Pancreas (tissue), 10 donors: Measurements from ENCODE around the gene PNPLA8. TPM values are rescaled to one million over a fixed set of nuclear protein-coding genes. Genes with fewer than 3 reads are reported as not detected.

Source experiments
- ATAC-seq, 4 donors: fragments of 200-7000 bp; cut with Tn5 transposase; one replicate each; pipeline versions ENCODE4 v1.8.0 to v1.9.1; 2020; ENCODE audit warnings: mild to moderate bottlenecking in 4 of 4, moderate library complexity in 4 of 4
- DNase-seq, 6 donors: peaks; one replicate each; pipeline ENCODE4 v3.0.0-alpha.2; 2020
- FAIRE-seq: peaks from 2 replicates; lab custom pipeline; 2012; peaks lifted over from hg19 to GRCh38; lab: Jason Lieb, UNC
- H3K27ac ChIP-seq, 4 donors: fragments of 200-600 bp; sonication (generic); 1 replicate in 3 of 4; 2 replicates in 1 of 4; pipeline versions ENCODE4 v1.5.0 to v1.8.0; 2020
- H3K27me3 ChIP-seq, 4 donors: fragments of 200-600 bp; one replicate each; pipeline ENCODE4 v1.8.0; 2021
- H3K36me3 ChIP-seq, 3 donors: fragments of 200-600 bp; sonication (generic) in 1 of 3; one replicate each; pipeline versions ENCODE4 v1.5.0 to v1.8.0; 2020 to 2021
- H3K4me1 ChIP-seq, 3 donors: fragments of 200-600 bp; one replicate each; pipeline ENCODE4 v1.8.0; 2021
- H3K4me3 ChIP-seq, 4 donors: fragments of 200-600 bp; sonication (generic) in 2 of 4; one replicate each; pipeline versions ENCODE4 v1.5.0 to v1.8.0; 2020 to 2021
- H3K9me3 ChIP-seq, 4 donors: fragments of 200-600 bp; one replicate each; pipeline ENCODE4 v1.8.0; 2021
- CTCF ChIP-seq, 4 donors: fragments of 200-600 bp; sonication (generic) in 3 of 4; IDR thresholded peaks; one replicate each; pipeline versions ENCODE4 v1.5.0 to v1.8.0; 2021; ENCODE audit warnings: antibody characterized with exemption in 4 of 4
- WGBS, 2 donors: extraction: QIAGEN DNeasy Blood & Tissue Kit; methylation state at CpG; one replicate each; pipeline ENCODE4 v1.1.7; 2013; 5-methylcytosine and 5-hydroxymethylcytosine counted together
- intact Hi-C, 3 donors: fragments of 100-400 bp; cut with DNase I; formaldehyde crosslinking; loops; one replicate each; pipeline versions ENCODE4 v1.11.1 to v1.14.2; 2022
- polyA plus RNA-seq, 2 donors: library from polyadenylated mRNA; stranded (reverse); fragments of 200-250 nt; gene quantifications; one replicate each; pipeline ENCODE4 v1.2.3, GENCODE V29; 2013
- total RNA-seq, 6 donors: library from RNA; stranded (reverse); fragmentation: NEBNext Ultra II Directional in 4 of 6; extraction: Animal tissue kit (Norgen Biotek cat#: 25700) in 4 of 6; gene quantifications; one replicate each; pipeline versions ENCODE4 v1.2.1 to v1.2.4, GENCODE V29; 2021 to 2023
- donor health status: healthy with polysubstance abuse.
- donor health status: DM: no; HTN: no; CAD: no; lungs with moderate emphysema.
- donor health status: DM: no; HTN: no; CAD: no.
- donor health status: control.
- donor health status: control.
- donor health status: Bipolar disorder and iron deficiency.
- donor health status: DM: yes; HTN: yes; CAD: no.
- donor health status: DM: no; HTN: no; CAD: no.
- donor health status: DM: no; HTN: no; CAD: no.
- donor health status: DM: yes; HTN: yes; CAD: no.

The PNPLA8 gene
- total and polyA plus RNA-seq, 8 donors: 5.2 to 13.4 (median 10.1) TPM

- DNase-seq (no peak), FAIRE-seq (no peak), ATAC-seq (no peak)
- Histone ChIP-seq H3K27ac (peak overlapping the region; percentile 6 to 48 (median 40)), H3K36me3 (no peaks in the 10 kb centered on the region), H3K4me1 (peaks cover 8 to 18% (median 11%) of the 10 kb centered on the region in 3 donors), H3K9me3 (no peaks in the 10 kb centered on the region), H3K4me3 (no peak overlapping the region), H3K27me3 (no peaks in the 10 kb centered on the region)
- 88 to 98% methylated on average over 1 of the region's 1 CpG for WGBS, 2 donors
- no peak for TF ChIP-seq CTCF (IDR thresholded peaks at IDR 0.05)
- intact Hi-C loops: no loop called here
Observed at GRCh38 chr7:108460964-108461363, 65.0 kb downstream of the PNPLA8 start.

GRCh38 chr7:108459922-108460551 is 65.9 kb downstream of the PNPLA8 start:
- 32 to 46% methylated on average over 3 of the region's 3 CpGs for WGBS, 2 donors
- DNase-seq: peak in 1 of 6 donors; percentile 33
- Histone ChIP-seq H3K27ac (no peak overlapping the region), H3K4me3 (no peak overlapping the region), H3K36me3 (no peaks in the 10 kb centered on the region), H3K9me3 (no peaks in the 10 kb centered on the region), H3K27me3 (no peaks in the 10 kb centered on the region), H3K4me1 (peaks cover 8 to 18% (median 11%) of the 10 kb centered on the region in 3 donors)
- peak in 3 of 4 donors; percentile 16 to 30 (median 28) for TF ChIP-seq CTCF (IDR thresholded peaks at IDR 0.05)
- intact Hi-C loops: loop anchor here in 1 of 3 donors (5.0 kb wide), 1 partner anchor 278 kb away; no protein-coding TSS in a partner anchor
- no peak for ATAC-seq
- FAIRE-seq: no peak

GRCh38 chr7:108457871-108458270 is 68.1 kb downstream of the PNPLA8 start:
- FAIRE-seq (no peak), DNase-seq (no peak), ATAC-seq (no peak)
- Histone ChIP-seq H3K9me3 (no peaks in the 10 kb centered on the region), H3K4me3 (no peak overlapping the region), H3K36me3 (no peaks in the 10 kb centered on the region), H3K27ac (no peak overlapping the region), H3K27me3 (no peaks in the 10 kb centered on the region), H3K4me1 (peaks cover 11 to 31% (median 12%) of the 10 kb centered on the region in 3 donors)
- intact Hi-C loops: loop anchor here in 1 of 3 donors (5.0 kb wide), 1 partner anchor 276 kb away; no protein-coding TSS in a partner anchor
- no peak for TF ChIP-seq CTCF (IDR thresholded peaks at IDR 0.05)

GRCh38 chr7:108456845-108457540 is 68.9 kb downstream of the PNPLA8 start:
- no peak for FAIRE-seq
- no peaks in the 10 kb centered on the region for H3K27me3 ChIP-seq
- 17 to 20% methylated on average over 19 of the region's 19 CpGs for WGBS, 2 donors

More at GRCh38 chr7:108456845-108457540, 68.9 kb downstream of the PNPLA8 start:
- H3K4me3 ChIP-seq: peak overlapping the region; percentile 56 to 80 (median 60)
- peaks cover 11 to 36% (median 14%) of the 10 kb centered on the region in 3 donors for H3K4me1 ChIP-seq
- peak overlapping the region in 2 of 4 donors; percentile 44 to 64 for H3K27ac ChIP-seq
- no peaks in the 10 kb centered on the region for H3K9me3 ChIP-seq
- intact Hi-C loops: loop anchor here in 1 of 3 donors (5.0 kb wide), 1 partner anchor 275 kb away; no protein-coding TSS in a partner anchor
- no peak for TF ChIP-seq CTCF (IDR thresholded peaks at IDR 0.05)
- DNase-seq: no peak
- no peaks in the 10 kb centered on the region for H3K36me3 ChIP-seq
- no peak for ATAC-seq
